ENCODE results near the gene ACOT2. TPM values are rescaled to one million over a fixed set of nuclear protein-coding genes. Genes with fewer than 3 reads are reported as not detected.

The ACOT2 gene
- total RNA-seq, 1 donor from 2014 or later, result 18.1 TPM

DNA sequence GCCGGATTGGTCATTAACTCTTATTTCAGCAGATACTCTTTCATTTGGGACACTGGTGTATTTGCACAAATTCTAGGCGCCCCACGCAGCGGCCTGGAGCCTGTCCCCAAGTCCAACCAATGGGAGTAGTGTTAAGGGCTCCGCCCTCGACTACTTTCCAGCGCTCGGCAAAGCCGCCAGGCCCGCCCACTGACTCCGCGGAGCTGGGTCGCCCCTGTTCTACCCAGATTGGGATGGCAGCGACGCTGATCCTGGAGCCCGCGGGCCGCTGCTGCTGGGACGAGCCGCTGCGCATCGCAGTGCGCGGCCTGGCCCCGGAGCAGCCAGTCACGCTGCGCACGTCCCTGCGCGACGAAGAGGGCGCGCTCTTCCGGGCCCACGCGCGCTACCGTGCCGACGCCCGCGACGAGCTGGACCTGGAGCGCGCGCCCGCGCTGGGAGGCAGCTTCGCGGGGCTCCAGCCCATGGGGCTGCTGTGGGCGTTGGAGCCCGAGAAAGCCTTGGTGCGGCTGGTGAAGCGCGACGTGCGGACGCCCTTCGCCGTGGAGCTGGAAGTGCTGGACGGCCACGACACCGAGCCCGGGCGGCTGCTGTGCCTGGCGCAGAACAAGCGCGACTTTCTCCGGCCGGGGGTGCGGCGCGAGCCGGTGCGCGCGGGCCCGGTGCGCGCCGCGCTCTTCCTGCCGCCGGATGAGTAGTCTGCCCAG, 43.5 kb downstream of the ACOT2 start, which contains the start of gene ACOT6:
TSS of gene ACOT6 (plus strand) at position 179 of the 707 bp plus-strand sequence. CDS start at position 234, 55 bp downstream.
- Mint-ChIP-seq H3K4me3 (peak within 1 kb of the TSS; percentile 92), H3K27me3 (no peaks in the 10 kb centered on the region), H3K4me1 (ENCODE audit: unreplicated experiment) (no peaks in the 10 kb centered on the region), H3K36me3 (no peaks in the 10 kb centered on the region), H3K9me3 (no peaks in the 10 kb centered on the region), H3K27ac (peak within 1 kb of the TSS; percentile 53)
- peak; percentile 83 for DNase-seq (ENCODE audit: extremely low spot score, unreplicated experiment)
- TF ChIP-seq CTCF (conservative IDR thresholded peaks at IDR 0.05), result no peak

- Mint-ChIP-seq H3K27ac (peak overlapping the region; percentile 53), H3K9me3 (no peaks in the 10 kb centered on the region), H3K36me3 (no peaks in the 10 kb centered on the region), H3K27me3 (no peaks in the 10 kb centered on the region), H3K4me3 (peak overlapping the region; percentile 92), H3K4me1 (ENCODE audit: unreplicated experiment) (no peaks in the 10 kb centered on the region)
- TF ChIP-seq CTCF (conservative IDR thresholded peaks at IDR 0.05), result no peak
- DNase-seq (ENCODE audit: extremely low spot score, unreplicated experiment), result no peak
Measured at GRCh38 chr14:73613046-73613383, 44.0 kb downstream of the ACOT2 start.

GRCh38 chr14:73613419-73613963, 44.5 kb downstream of the ACOT2 start:
- no peak for DNase-seq (ENCODE audit: extremely low spot score, unreplicated experiment)
- peak overlapping the region; percentile 92 for H3K4me3 Mint-ChIP-seq
- H3K4me1 Mint-ChIP-seq (ENCODE audit: unreplicated experiment), result no peaks in the 10 kb centered on the region
- H3K27me3 Mint-ChIP-seq, result no peaks in the 10 kb centered on the region
- no peak for TF ChIP-seq CTCF (conservative IDR thresholded peaks at IDR 0.05)
- no peaks in the 10 kb centered on the region for H3K9me3 Mint-ChIP-seq
- peak overlapping the region; percentile 53 for H3K27ac Mint-ChIP-seq
- no peaks in the 10 kb centered on the region for H3K36me3 Mint-ChIP-seq

GRCh38 chr14:73616831-73617230, 47.8 kb downstream of the ACOT2 start:
- DNase-seq (ENCODE audit: extremely low spot score, unreplicated experiment), result no peak
- Mint-ChIP-seq H3K27me3 (no peaks in the 10 kb centered on the region), H3K4me3 (no peak overlapping the region), H3K4me1 (ENCODE audit: unreplicated experiment) (no peaks in the 10 kb centered on the region), H3K27ac (no peak overlapping the region), H3K9me3 (no peaks in the 10 kb centered on the region), H3K36me3 (no peaks in the 10 kb centered on the region)
- no peak for TF ChIP-seq CTCF (conservative IDR thresholded peaks at IDR 0.05)

GRCh38 chr14:73619524-73619923, 50.5 kb downstream of the ACOT2 start:
- no peak overlapping the region for H3K4me3 Mint-ChIP-seq
- no peaks in the 10 kb centered on the region for H3K36me3 Mint-ChIP-seq
- H3K4me1 Mint-ChIP-seq (ENCODE audit: unreplicated experiment), result no peaks in the 10 kb centered on the region
- no peak overlapping the region for H3K27ac Mint-ChIP-seq
- no peak for DNase-seq (ENCODE audit: extremely low spot score, unreplicated experiment)
- H3K9me3 Mint-ChIP-seq, result no peaks in the 10 kb centered on the region
- TF ChIP-seq CTCF (conservative IDR thresholded peaks at IDR 0.05), result no peak
- H3K27me3 Mint-ChIP-seq, result no peaks in the 10 kb centered on the region
